NCI-H2227 (cell line): ENCODE data around the gene ZNF532.
"Not testable (repeated sequence)": the region's sequence is repeated elsewhere in the genome, so short reads cannot be mapped to it uniquely, and the experiment has no call there.

Experiments
- DNase-seq: peaks from one replicate; lab custom pipeline; 2025; ENCODE audit not compliant: unreplicated experiment; lab: John Stamatoyannopoulos, UW

Gene ZNF532

GRCh38 chr18:59002974-59003594, 138.4 kb downstream of the ZNF532 start:
- DNase-seq = no peak

- DNase-seq = no peak
Measured at GRCh38 chr18:59005262-59005661, 140.6 kb downstream of the ZNF532 start.

- no peak for DNase-seq
Measured at GRCh38 chr18:59006461-59007067, 141.9 kb downstream of the ZNF532 start.

- DNase-seq = no peak
Measured at GRCh38 chr18:59008302-59008974, 143.8 kb downstream of the ZNF532 start.

- DNase-seq = no peak
Measured at GRCh38 chr18:59009846-59010245, 145.2 kb downstream of the ZNF532 start.

GRCh38 chr18:59011289-59011688, 146.6 kb downstream of the ZNF532 start:
- DNase-seq = no peak

- DNase-seq = no peak
Measured at GRCh38 chr18:59011786-59012185, 147.1 kb downstream of the ZNF532 start.

- no peak for DNase-seq
Measured at GRCh38 chr18:59012815-59013705, 148.4 kb downstream of the ZNF532 start.

- DNase-seq = no peak
Measured at GRCh38 chr18:59013744-59014143, 149.1 kb downstream of the ZNF532 start.

GRCh38 chr18:59015531-59016152, 151.0 kb downstream of the ZNF532 start:
- no peak for DNase-seq

GRCh38 chr18:59021500-59021899, 156.8 kb downstream of the ZNF532 start:
- no peak for DNase-seq

- no peak for DNase-seq
Measured at GRCh38 chr18:59022167-59022945, 157.7 kb downstream of the ZNF532 start.

- DNase-seq = no peak
Measured at GRCh38 chr18:59024829-59025228, 160.2 kb downstream of the ZNF532 start.

- not testable (repeated sequence) for DNase-seq
Measured at GRCh38 chr18:59025532-59025931, 160.9 kb downstream of the ZNF532 start.

- no peak for DNase-seq
Measured at GRCh38 chr18:59026364-59026763, 161.7 kb downstream of the ZNF532 start.

GRCh38 chr18:59026831-59027410, 162.2 kb downstream of the ZNF532 start:
- DNase-seq = no peak

GRCh38 chr18:59029663-59030429, 165.2 kb downstream of the ZNF532 start:
- peak; percentile 30 for DNase-seq

- no peak for DNase-seq
Measured at GRCh38 chr18:59032308-59032707, 167.6 kb downstream of the ZNF532 start.

- no peak for DNase-seq
Measured at GRCh38 chr18:59033359-59033758, 168.7 kb downstream of the ZNF532 start.
